HepG2 (cell line): Measurements from ENCODE around the gene OSBPL10. TPM values are rescaled to one million over a fixed set of nuclear protein-coding genes. Genes with fewer than 3 reads are reported as not detected.

Source experiments
- BCL3 ChIP-seq: sonication (generic); formaldehyde crosslinking; IDR thresholded peaks from 2 replicates; pipeline ENCODE4 v1.5.1; 2020; ENCODE audit warnings: mild to moderate bottlenecking, missing genetic modification reagents, moderate library complexity
- GATAD2A ChIP-seq: IDR thresholded peaks from 2 replicates; pipeline ENCODE4 v1.6.1; 2016
- HNRNPL ChIP-seq: fragments of 200-400 bp; formaldehyde crosslinking; IDR thresholded peaks from 2 replicates; pipeline ENCODE4 v1.6.1; 2017; ENCODE audit warnings: mild to moderate bottlenecking, low read depth, low read length
- HNRNPLL ChIP-seq: fragments of 200-400 bp; formaldehyde crosslinking; IDR thresholded peaks from 2 replicates; pipeline ENCODE4 v1.6.1; 2017; ENCODE audit warnings: mild to moderate bottlenecking, low read depth, low read length; ENCODE audit not compliant: poor library complexity, severe bottlenecking
- JDP2 ChIP-seq: sonication (generic); formaldehyde crosslinking; IDR thresholded peaks from 2 replicates; pipeline ENCODE4 v1.8.1; 2022; ENCODE audit warnings: missing genetic modification reagents, borderline replicate concordance
- KLF9 ChIP-seq: IDR thresholded peaks from 2 replicates; pipeline ENCODE4 v1.6.1; 2016; ENCODE audit warnings: low read depth
- MTA1 ChIP-seq: sonication (generic); formaldehyde crosslinking; IDR thresholded peaks from 2 replicates; pipeline ENCODE4 v1.4.0; 2020; ENCODE audit warnings: missing genetic modification reagents, mild to moderate bottlenecking, borderline replicate concordance
- NBN ChIP-seq: fragments of 450-650 bp; conservative IDR thresholded peaks from 2 replicates; pipeline ENCODE4 v1.6.1; 2017
- NFE2L2 ChIP-seq: fragments of 150-350 bp; IDR thresholded peaks from 2 replicates; pipeline ENCODE4 v1.6.1; 2014; ENCODE audit warnings: low read length
- NR2F2 ChIP-seq: IDR thresholded peaks from 2 replicates; pipeline ENCODE4 v1.6.1; 2012; ENCODE audit warnings: low read depth, inconsistent platforms, borderline replicate concordance
- NR2F6 ChIP-seq, 2 experiments: IDR thresholded peaks; 2 replicates each; pipeline ENCODE4 v1.6.1; 2016; ENCODE audit warnings: antibody characterized with exemption in 1 of 2, mild to moderate bottlenecking in 1 of 2
- POLR2AphosphoS5 ChIP-seq: IDR thresholded peaks from 2 replicates; pipeline ENCODE4 v1.6.1; 2012; ENCODE audit warnings: low read depth, low read length
- SRSF1 ChIP-seq: fragments of 200-400 bp; formaldehyde crosslinking; optimal IDR thresholded peaks from 2 replicates; pipeline ENCODE3; 2017; ENCODE audit warnings: mild to moderate bottlenecking, low read depth, low read length, moderate library complexity
- TMF1 ChIP-seq: sonication (generic); formaldehyde crosslinking; IDR thresholded peaks from 2 replicates; pipeline ENCODE4 v1.8.1; 2022; ENCODE audit warnings: low read depth, missing genetic modification reagents
- ZBTB10 ChIP-seq: sonication (generic); formaldehyde crosslinking; IDR thresholded peaks from 2 replicates; pipeline ENCODE4 v1.4.0; 2020; ENCODE audit warnings: missing genetic modification reagents, borderline replicate concordance
- ZFP36L1 ChIP-seq: sonication (generic); formaldehyde crosslinking; IDR thresholded peaks from 2 replicates; pipeline ENCODE4 v1.8.0; 2022; ENCODE audit warnings: mild to moderate bottlenecking, missing genetic modification reagents, moderate library complexity
- ZFP62 ChIP-seq: sonication (generic); formaldehyde crosslinking; IDR thresholded peaks from 2 replicates; pipeline ENCODE4 v1.4.0; 2020; ENCODE audit warnings: missing genetic modification reagents
- ZFY ChIP-seq: sonication (generic); formaldehyde crosslinking; IDR thresholded peaks from 2 replicates; pipeline ENCODE4 v1.4.0; 2020; ENCODE audit warnings: missing genetic modification reagents
- ZNF10 ChIP-seq: sonication (generic); formaldehyde crosslinking; IDR thresholded peaks from 2 replicates; pipeline ENCODE4 v1.4.0; 2020; ENCODE audit warnings: mild to moderate bottlenecking, low read depth, missing genetic modification reagents, borderline replicate concordance
- ZNF224 ChIP-seq: sonication (generic); formaldehyde crosslinking; IDR thresholded peaks from 2 replicates; pipeline ENCODE4 v1.5.0; 2020; ENCODE audit warnings: mild to moderate bottlenecking, missing genetic modification reagents
- ZNF331 ChIP-seq: sonication (generic); formaldehyde crosslinking; IDR thresholded peaks from 2 replicates; pipeline ENCODE4 v1.4.0; 2020; ENCODE audit warnings: missing genetic modification reagents
- ZNF550 ChIP-seq: sonication (generic); formaldehyde crosslinking; IDR thresholded peaks from 2 replicates; pipeline ENCODE4 v1.4.0; 2020; ENCODE audit warnings: mild to moderate bottlenecking, missing genetic modification reagents, borderline replicate concordance
- ZNF562 ChIP-seq: sonication (generic); formaldehyde crosslinking; IDR thresholded peaks from 2 replicates; pipeline ENCODE4 v1.8.0; 2022; ENCODE audit warnings: missing genetic modification reagents, borderline replicate concordance
- ZXDC ChIP-seq: sonication (generic); formaldehyde crosslinking; IDR thresholded peaks from 2 replicates; pipeline ENCODE4 v1.5.0; 2020; ENCODE audit warnings: mild to moderate bottlenecking, missing genetic modification reagents
- polyA plus RNA-seq, 8 experiments: library from polyadenylated mRNA; depleted of rRNA in 3 of 8; stranded (reverse) in 7 of 8; unstranded in 1 of 8; fragments of >200 nt; fragmentation: Illumina TruSeq in 4 of 8; extraction: Trizol in 4 of 8; gene quantifications; 2 replicates each; pipeline versions ENCODE4 v1.2.1 to v1.2.3, GENCODE V29; 2011 to 2016; ENCODE audit warnings: low read depth in 4 of 8, missing spikeins in 1 of 8, mixed read lengths in 1 of 8; ENCODE audit not compliant: insufficient read depth in 1 of 8
- total RNA-seq, 5 experiments: library from RNA; depleted of rRNA; stranded (reverse); fragments of >200 nt; fragmentation: Illumina TruSeq; extraction: Trizol; gene quantifications; 2 replicates each; pipeline ENCODE4 v1.2.3, GENCODE V29; 2016; ENCODE audit warnings: low read depth in 1 of 5

OSBPL10 gene
- total and polyA plus RNA-seq, 2 of the 13 experiments (the other 11 are each of a cell fraction or from before 2014, with no cell fraction given), result 10.3 to 28.6 TPM

- TF ChIP-seq JDP2 (CRISPR knock-in tag), result no peak
- TF ChIP-seq POLR2AphosphoS5, result no peak
- TF ChIP-seq HNRNPL, result peak; percentile 64; the same call in 1 of the 2 replicates
- no peak for TF ChIP-seq ZFP62 (CRISPR knock-in tag)
- no peak for TF ChIP-seq MTA1
- TF ChIP-seq ZFP36L1 (CRISPR knock-in tag), result no peak
- TF ChIP-seq SRSF1, result no peak
- no peak for TF ChIP-seq ZNF10 (CRISPR knock-in tag)
- peak; percentile 7; the same call in 1 of the 2 replicates for TF ChIP-seq ZNF331 (CRISPR knock-in tag)
- TF ChIP-seq TMF1 (CRISPR knock-in tag), result no peak
- TF ChIP-seq KLF9 (CRISPR knock-in tag), result no peak
- TF ChIP-seq ZNF550 (CRISPR knock-in tag), result no peak
- TF ChIP-seq NBN, result no peak
- peak; percentile 30; the same call in 1 of the 2 replicates for TF ChIP-seq ZXDC (CRISPR knock-in tag)
- peak; percentile 56; the same call in 1 of the 2 replicates for TF ChIP-seq GATAD2A
- TF ChIP-seq ZNF224 (CRISPR knock-in tag), result no peak
- peak; percentile 29 for TF ChIP-seq HNRNPLL
- TF ChIP-seq ZNF562 (CRISPR knock-in tag), result no peak
- no peak; the same call in 1 of the 2 replicates for TF ChIP-seq NR2F2
- TF ChIP-seq BCL3, result no peak
- TF ChIP-seq ZBTB10 (CRISPR knock-in tag), result no peak
- no peak for TF ChIP-seq NR2F6 (IDR thresholded peaks at IDR 0.05)
- no peak; the same call in 1 of the 2 replicates for TF ChIP-seq NR2F6 (CRISPR knock-in tag; IDR thresholded peaks at IDR 0.05)
- TF ChIP-seq NFE2L2, result no peak
- TF ChIP-seq ZFY (CRISPR knock-in tag), result no peak; the same call in 1 of the 2 replicates
These were observed at the start of gene OSBPL10, which contains the start of gene ZNF860 (continued) for GRCh38 chr3:31981206-31982181.
